Mesendoderm (in vitro differentiated cells): ENCODE measurements around the gene CCDC197.

ENCODE experiments used
- DNase-seq: peaks from one replicate; pipeline ENCODE4 v3.0.0; 2013
- H2AK5ac ChIP-seq: 2 replicates; pipeline ENCODE4 v1.6.1; 2013; ENCODE audit warnings: low read length, inconsistent platforms
- H2BK120ac ChIP-seq: 2 replicates; pipeline ENCODE4 v1.6.1; 2013; ENCODE audit warnings: low read depth, mild to moderate bottlenecking, low read length, moderate library complexity, mixed read lengths
- H2BK15ac ChIP-seq: replicated peaks from 2 replicates; pipeline ENCODE4 v1.6.1; 2013; ENCODE audit warnings: low read depth, mild to moderate bottlenecking, moderate library complexity
- H2BK5ac ChIP-seq: 2 replicates; pipeline ENCODE4 v1.6.1; 2013; ENCODE audit warnings: low read length, inconsistent platforms
- H3K18ac ChIP-seq: 2 replicates; pipeline ENCODE4 v1.6.1; 2013; ENCODE audit warnings: mild to moderate bottlenecking, low read length, mixed read lengths
- H3K23ac ChIP-seq: one replicate; pipeline ENCODE4 v1.6.1; 2013; ENCODE audit warnings: low read length
- H3K27ac ChIP-seq: 2 replicates; pipeline ENCODE4 v1.5.1; 2013; ENCODE audit warnings: low read depth, mild to moderate bottlenecking, inconsistent platforms, low read length, moderate library complexity
- H3K27me3 ChIP-seq: 2 replicates; pipeline ENCODE4 v1.6.1; 2013; ENCODE audit warnings: low read length, control low read depth, mild to moderate bottlenecking, inconsistent platforms; ENCODE audit not compliant: insufficient read depth, poor library complexity
- H3K36me3 ChIP-seq: 2 replicates; pipeline ENCODE4 v1.6.1; 2013; ENCODE audit warnings: low read length, inconsistent platforms; ENCODE audit not compliant: control insufficient read depth, insufficient read depth
- H3K4ac ChIP-seq: one replicate; pipeline ENCODE4 v1.6.1; 2013; ENCODE audit warnings: low read depth, mild to moderate bottlenecking, low read length, moderate library complexity
- H3K4me1 ChIP-seq: 2 replicates; pipeline ENCODE4 v1.6.1; 2013; ENCODE audit warnings: low read depth, low read length, inconsistent platforms; ENCODE audit not compliant: control insufficient read depth
- H3K4me2 ChIP-seq: 2 replicates; pipeline ENCODE4 v1.6.1; 2013; ENCODE audit warnings: low read length
- H3K4me3 ChIP-seq: 2 replicates; pipeline ENCODE4 v1.5.1; 2013; ENCODE audit warnings: mild to moderate bottlenecking, low read length
- H3K56ac ChIP-seq: one replicate; pipeline ENCODE4 v1.6.1; 2013; ENCODE audit warnings: low read length
- H3K79me1 ChIP-seq: 2 replicates; pipeline ENCODE4 v1.6.1; 2013; ENCODE audit warnings: low read length, inconsistent platforms
- H3K79me2 ChIP-seq: 2 replicates; pipeline ENCODE4 v1.6.1; 2013; ENCODE audit warnings: mild to moderate bottlenecking, low read length; ENCODE audit not compliant: control insufficient read depth, insufficient read depth
- H3K9ac ChIP-seq: 2 replicates; pipeline ENCODE4 v1.6.1; 2013; ENCODE audit warnings: low read length, inconsistent platforms
- H4K5ac ChIP-seq: one replicate; pipeline ENCODE4 v1.6.1; 2013; ENCODE audit warnings: low read length
- H4K8ac ChIP-seq: one replicate; pipeline ENCODE4 v1.6.1; 2013; ENCODE audit warnings: low read depth, mild to moderate bottlenecking, control low read depth, low read length, moderate library complexity
- WGBS: extraction: QIAGEN DNeasy Blood & Tissue Kit; methylation state at CpG from one replicate; pipeline ENCODE4 v1.1.7; 2013; ENCODE audit warnings: low lambda C conversion rate, missing lambda C conversion rate; ENCODE audit not compliant: insufficient coverage; ENCODE audit errors: extremely low coverage; 5-methylcytosine and 5-hydroxymethylcytosine counted together

CCDC197 gene

GRCh38 chr14:93991212-93991611, 5.9 kb upstream of the CCDC197 start:
- Histone ChIP-seq H3K79me1 (no peaks in the 10 kb centered on the region), H3K27ac (no peak overlapping the region), H3K4me3 (no peak overlapping the region), H2BK15ac (no peak overlapping the region), H3K4ac (no peak overlapping the region), H3K9ac (no peak overlapping the region), H3K27me3 (no peaks in the 10 kb centered on the region), H4K5ac (no peak overlapping the region), H3K18ac (no peak overlapping the region), H3K23ac (no peak overlapping the region), H2BK5ac (no peak overlapping the region), H3K4me1 (peaks cover 2% of the 10 kb centered on the region), H3K4me2 (no peak overlapping the region), H2AK5ac (no peak overlapping the region), H3K79me2 (no peaks in the 10 kb centered on the region), H3K36me3 (no peaks in the 10 kb centered on the region), H2BK120ac (no peak overlapping the region), H4K8ac (no peak overlapping the region), H3K56ac (no peak overlapping the region)
- DNase-seq: no peak
- no CpG with 5 or more reads among the region's 10 CpGs for WGBS

GRCh38 chr14:93991649-93992048, 5.5 kb upstream of the CCDC197 start:
- H2BK5ac ChIP-seq: no peak overlapping the region
- H3K27ac ChIP-seq: no peak overlapping the region
- H3K36me3 ChIP-seq: no peaks in the 10 kb centered on the region
- no peak for DNase-seq
- H2BK15ac ChIP-seq: no peak overlapping the region
- no peak overlapping the region for H2BK120ac ChIP-seq
- no peaks in the 10 kb centered on the region for H3K27me3 ChIP-seq
- H3K79me2 ChIP-seq: no peaks in the 10 kb centered on the region
- no peak overlapping the region for H3K18ac ChIP-seq
- H4K5ac ChIP-seq: no peak overlapping the region
- no peak overlapping the region for H3K23ac ChIP-seq
- no peak overlapping the region for H3K4me2 ChIP-seq
- H3K56ac ChIP-seq: no peak overlapping the region
- no peak overlapping the region for H3K4me3 ChIP-seq
- H3K9ac ChIP-seq: no peak overlapping the region
- H2AK5ac ChIP-seq: no peak overlapping the region
- H4K8ac ChIP-seq: no peak overlapping the region
- H3K4ac ChIP-seq: no peak overlapping the region
- peaks cover 2% of the 10 kb centered on the region for H3K4me1 ChIP-seq
- no peaks in the 10 kb centered on the region for H3K79me1 ChIP-seq
- WGBS: no CpG with 5 or more reads among the region's 4 CpGs

DNA sequence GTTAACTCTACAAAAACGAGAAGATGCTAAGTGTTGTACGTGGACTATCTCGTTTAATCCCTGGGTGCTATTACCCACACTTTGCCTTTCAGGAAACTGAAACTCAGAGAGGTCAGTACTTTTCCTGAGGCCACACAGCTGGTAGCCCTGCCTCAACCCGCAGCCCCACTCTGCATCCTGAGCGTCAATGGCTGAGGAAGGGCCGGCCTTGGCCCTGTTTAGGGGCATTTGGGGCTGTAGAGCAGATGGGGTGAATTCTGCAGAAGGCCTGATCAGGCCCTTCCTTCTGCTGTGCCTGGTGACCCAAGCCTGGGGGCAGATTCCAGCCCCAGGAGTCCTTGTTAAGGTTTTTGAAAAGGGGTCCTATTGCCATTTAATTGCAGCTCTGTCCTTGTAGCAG, 3.7 kb upstream of the CCDC197 start:
- no peak overlapping the region for H4K8ac ChIP-seq
- no peak overlapping the region for H4K5ac ChIP-seq
- no peak overlapping the region for H3K4me2 ChIP-seq
- H3K4ac ChIP-seq: no peak overlapping the region
- no peak overlapping the region for H2AK5ac ChIP-seq
- H3K4me3 ChIP-seq: no peak overlapping the region
- no peaks in the 10 kb centered on the region for H3K79me1 ChIP-seq
- H3K36me3 ChIP-seq: no peaks in the 10 kb centered on the region
- H3K23ac ChIP-seq: no peak overlapping the region
- no peak overlapping the region for H2BK15ac ChIP-seq
- H3K79me2 ChIP-seq: no peaks in the 10 kb centered on the region
- DNase-seq: no peak
- H2BK5ac ChIP-seq: no peak overlapping the region
- no peak overlapping the region for H3K18ac ChIP-seq
- no peaks in the 10 kb centered on the region for H3K4me1 ChIP-seq
- no CpG with 5 or more reads among the region's 6 CpGs for WGBS
- no peak overlapping the region for H3K56ac ChIP-seq
- no peak overlapping the region for H2BK120ac ChIP-seq
- H3K27me3 ChIP-seq: no peaks in the 10 kb centered on the region
- no peak overlapping the region for H3K9ac ChIP-seq
- H3K27ac ChIP-seq: no peak overlapping the region

- no peak overlapping the region for H3K18ac ChIP-seq
- no peak overlapping the region for H3K27ac ChIP-seq
- H3K4me1 ChIP-seq: no peaks in the 10 kb centered on the region
- DNase-seq: no peak
- H3K36me3 ChIP-seq: no peaks in the 10 kb centered on the region
- H2BK15ac ChIP-seq: no peak overlapping the region
- no peak overlapping the region for H3K23ac ChIP-seq
- H3K4me2 ChIP-seq: no peak overlapping the region
- WGBS: no CpG with 5 or more reads among the region's 13 CpGs
- H4K8ac ChIP-seq: no peak overlapping the region
- H3K56ac ChIP-seq: no peak overlapping the region
- H3K79me1 ChIP-seq: no peaks in the 10 kb centered on the region
- H3K9ac ChIP-seq: no peak overlapping the region
- no peaks in the 10 kb centered on the region for H3K27me3 ChIP-seq
- H3K79me2 ChIP-seq: no peaks in the 10 kb centered on the region
- H2AK5ac ChIP-seq: no peak overlapping the region
- H3K4me3 ChIP-seq: no peak overlapping the region
- no peak overlapping the region for H2BK120ac ChIP-seq
- H2BK5ac ChIP-seq: no peak overlapping the region
- H4K5ac ChIP-seq: no peak overlapping the region
- H3K4ac ChIP-seq: no peak overlapping the region
These were observed 2.0 kb upstream of the CCDC197 start for GRCh38 chr14:93994919-93995682.

GRCh38 chr14:93996130-93996695, 888 bp upstream of the CCDC197 start:
- Histone ChIP-seq H3K27me3 (no peaks in the 10 kb centered on the region), H2AK5ac (no peak overlapping the region), H4K8ac (no peak overlapping the region), H2BK5ac (no peak overlapping the region), H3K79me1 (no peaks in the 10 kb centered on the region), H3K23ac (no peak overlapping the region), H3K56ac (no peak overlapping the region), H3K4me1 (no peaks in the 10 kb centered on the region), H3K9ac (no peak overlapping the region), H3K18ac (no peak overlapping the region), H3K4me3 (no peak overlapping the region), H3K27ac (no peak overlapping the region), H4K5ac (no peak overlapping the region), H2BK120ac (no peak overlapping the region), H3K79me2 (no peaks in the 10 kb centered on the region), H3K4me2 (peak overlapping the region; percentile 11), H2BK15ac (no peak overlapping the region), H3K36me3 (no peaks in the 10 kb centered on the region), H3K4ac (no peak overlapping the region)
- no peak for DNase-seq
- WGBS: no CpG with 5 or more reads among the region's 8 CpGs
